ENCODE measurements around the gene CCDC27. TPM values are rescaled to one million over a fixed set of nuclear protein-coding genes. Genes with fewer than 3 reads are reported as not detected.

CCDC27 gene
- total RNA-seq, 1 donor from 2014 or later, result not detected

- TF ChIP-seq, protein P1, sequence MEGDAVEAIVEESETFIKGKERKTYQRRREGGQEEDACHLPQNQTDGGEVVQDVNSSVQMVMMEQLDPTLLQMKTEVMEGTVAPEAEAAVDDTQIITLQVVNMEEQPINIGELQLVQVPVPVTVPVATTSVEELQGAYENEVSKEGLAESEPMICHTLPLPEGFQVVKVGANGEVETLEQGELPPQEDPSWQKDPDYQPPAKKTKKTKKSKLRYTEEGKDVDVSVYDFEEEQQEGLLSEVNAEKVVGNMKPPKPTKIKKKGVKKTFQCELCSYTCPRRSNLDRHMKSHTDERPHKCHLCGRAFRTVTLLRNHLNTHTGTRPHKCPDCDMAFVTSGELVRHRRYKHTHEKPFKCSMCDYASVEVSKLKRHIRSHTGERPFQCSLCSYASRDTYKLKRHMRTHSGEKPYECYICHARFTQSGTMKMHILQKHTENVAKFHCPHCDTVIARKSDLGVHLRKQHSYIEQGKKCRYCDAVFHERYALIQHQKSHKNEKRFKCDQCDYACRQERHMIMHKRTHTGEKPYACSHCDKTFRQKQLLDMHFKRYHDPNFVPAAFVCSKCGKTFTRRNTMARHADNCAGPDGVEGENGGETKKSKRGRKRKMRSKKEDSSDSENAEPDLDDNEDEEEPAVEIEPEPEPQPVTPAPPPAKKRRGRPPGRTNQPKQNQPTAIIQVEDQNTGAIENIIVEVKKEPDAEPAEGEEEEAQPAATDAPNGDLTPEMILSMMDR (IDR thresholded peaks at IDR 0.05), result no peak
- Histone ChIP-seq H3K4me3 (no peak overlapping the region), H3K4me1 (no peaks in the 10 kb centered on the region), H3K9me3 (no peaks in the 10 kb centered on the region), H3K36me3 (peaks cover 50 to 82% of the 10 kb centered on the region in 2 donors), H3K27me3 (no peaks in the 10 kb centered on the region), H3K27ac (no peak overlapping the region)
- intact Hi-C loops (cut with DNase I), result no loop called here
- no peak for DNase-seq (ENCODE audit: low spot score in 2 of 2)
Observed at GRCh38 chr1:3821004-3821403, 68.8 kb downstream of the CCDC27 start.

Other genes with a start within 250 kb of the CCDC27 start
- 194 TPM for gene MEGF6, start 140.9 kb upstream of the CCDC27 start, total RNA-seq
- 18.9 TPM for gene TPRG1L, start 127.4 kb upstream of the CCDC27 start, total RNA-seq
- gene WRAP73, start 102.3 kb upstream of the CCDC27 start, total RNA-seq, result 14.4 TPM
- not detected for gene TP73, start 99.9 kb upstream of the CCDC27 start, total RNA-seq
- not detected for gene SMIM1, start 20.3 kb downstream of the CCDC27 start, total RNA-seq
- 41.5 TPM for gene LRRC47, start 44.0 kb downstream of the CCDC27 start, total RNA-seq
- 93.6 TPM for gene CEP104, start 104.8 kb downstream of the CCDC27 start, total RNA-seq
- gene DFFB, start 105.0 kb downstream of the CCDC27 start, total RNA-seq, result 45.4 TPM
- 14.9 TPM for gene C1orf174, start 147.8 kb downstream of the CCDC27 start, total RNA-seq

Data from ascending aorta (tissue), 2 donors.